Measurements from ENCODE around the gene PFKL.

Gene PFKL

DNA sequence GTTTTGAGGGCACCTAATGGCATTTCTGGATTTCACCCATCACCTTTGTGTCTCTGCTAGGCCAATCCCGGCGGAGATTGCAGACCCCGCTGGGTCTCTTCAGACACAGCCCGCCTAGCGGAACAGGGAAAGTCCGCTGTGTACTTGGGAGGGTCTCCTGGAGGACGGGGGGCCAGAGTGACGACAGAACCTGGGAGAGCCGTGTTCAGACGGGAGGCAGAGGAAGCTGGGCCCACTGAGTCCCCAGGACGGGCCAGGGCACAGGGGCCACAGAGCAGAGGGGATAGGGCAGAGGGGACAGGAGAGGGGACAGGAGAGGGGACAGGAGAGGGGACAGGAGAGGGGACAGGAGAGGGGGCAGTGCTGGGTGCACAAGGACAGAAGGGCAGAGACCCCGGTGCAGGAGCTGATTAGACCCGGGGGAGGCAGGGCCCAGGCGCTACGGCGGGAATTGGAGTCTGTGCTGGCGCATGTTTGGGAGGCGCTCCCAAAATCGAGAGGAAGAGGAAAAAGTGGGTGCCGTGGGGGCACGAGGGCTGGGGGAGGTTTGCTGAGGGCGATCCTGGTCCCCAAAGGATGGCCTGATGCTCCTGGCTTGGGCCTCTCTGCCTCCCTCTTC is 66.2 kb downstream of the PFKL start:
- DNase-seq, result no peak

DNA sequence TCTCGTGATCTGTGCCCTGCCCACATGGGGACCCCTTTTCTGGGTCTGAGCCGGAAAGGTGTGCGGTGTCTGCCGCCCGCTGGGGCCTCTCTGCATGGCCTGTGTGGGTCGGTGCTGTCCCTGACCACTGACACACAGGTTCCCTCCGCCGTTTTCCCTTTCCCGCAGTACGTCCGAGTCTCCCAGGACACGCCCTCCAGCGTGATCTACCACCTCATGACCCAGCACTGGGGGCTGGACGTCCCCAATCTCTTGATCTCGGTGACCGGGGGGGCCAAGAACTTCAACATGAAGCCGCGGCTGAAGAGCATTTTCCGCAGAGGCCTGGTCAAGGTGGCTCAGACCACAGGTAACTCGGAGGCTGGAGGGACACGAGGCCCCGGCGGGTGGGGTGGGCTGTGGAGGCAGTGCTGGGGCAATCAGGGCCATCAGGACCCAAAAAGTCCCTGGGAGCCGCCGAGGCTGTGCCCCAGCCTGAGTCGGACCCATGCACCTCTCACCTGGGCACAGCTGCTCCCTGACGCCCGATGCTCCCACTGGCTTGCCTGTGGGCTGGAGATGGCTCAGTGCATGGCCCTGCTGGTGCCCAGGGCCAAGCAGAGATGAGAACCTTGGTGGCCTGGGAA is 66.8 kb downstream of the PFKL start:
- no peak for DNase-seq

DNA sequence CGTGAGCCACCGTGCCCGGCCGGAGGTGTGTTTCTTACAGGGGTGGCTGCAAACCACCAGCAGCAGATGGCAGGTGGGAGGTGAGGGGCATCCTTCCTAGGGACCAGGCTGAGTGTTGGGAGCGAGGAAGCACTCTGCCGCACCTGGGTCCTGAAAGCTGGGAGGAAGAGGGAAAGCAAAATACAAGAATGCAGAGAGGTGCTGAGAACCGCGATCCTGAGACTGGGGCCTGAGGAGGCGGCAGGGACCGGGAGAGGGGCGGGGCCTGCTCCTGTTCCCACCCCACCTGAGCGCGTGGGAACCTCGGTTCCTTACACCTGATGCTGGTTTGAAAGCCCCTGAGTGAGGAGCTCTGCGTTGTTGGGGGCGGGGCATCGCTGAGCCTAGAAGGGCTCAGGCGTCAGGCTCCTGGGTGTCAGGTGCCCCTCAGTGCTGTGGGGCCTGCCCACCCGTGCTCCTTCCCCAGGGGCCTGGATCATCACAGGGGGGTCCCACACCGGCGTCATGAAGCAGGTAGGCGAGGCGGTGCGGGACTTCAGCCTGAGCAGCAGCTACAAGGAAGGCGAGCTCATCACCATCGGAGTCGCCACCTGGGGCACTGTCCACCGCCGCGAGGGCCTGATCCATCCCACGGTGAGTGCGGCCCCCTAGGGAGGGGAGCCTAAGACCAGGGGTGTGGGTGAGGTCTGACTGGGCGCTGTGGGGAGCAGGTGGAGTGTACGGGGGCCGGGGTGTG is 69.0 kb downstream of the PFKL start:
- DNase-seq, result no peak

DNA sequence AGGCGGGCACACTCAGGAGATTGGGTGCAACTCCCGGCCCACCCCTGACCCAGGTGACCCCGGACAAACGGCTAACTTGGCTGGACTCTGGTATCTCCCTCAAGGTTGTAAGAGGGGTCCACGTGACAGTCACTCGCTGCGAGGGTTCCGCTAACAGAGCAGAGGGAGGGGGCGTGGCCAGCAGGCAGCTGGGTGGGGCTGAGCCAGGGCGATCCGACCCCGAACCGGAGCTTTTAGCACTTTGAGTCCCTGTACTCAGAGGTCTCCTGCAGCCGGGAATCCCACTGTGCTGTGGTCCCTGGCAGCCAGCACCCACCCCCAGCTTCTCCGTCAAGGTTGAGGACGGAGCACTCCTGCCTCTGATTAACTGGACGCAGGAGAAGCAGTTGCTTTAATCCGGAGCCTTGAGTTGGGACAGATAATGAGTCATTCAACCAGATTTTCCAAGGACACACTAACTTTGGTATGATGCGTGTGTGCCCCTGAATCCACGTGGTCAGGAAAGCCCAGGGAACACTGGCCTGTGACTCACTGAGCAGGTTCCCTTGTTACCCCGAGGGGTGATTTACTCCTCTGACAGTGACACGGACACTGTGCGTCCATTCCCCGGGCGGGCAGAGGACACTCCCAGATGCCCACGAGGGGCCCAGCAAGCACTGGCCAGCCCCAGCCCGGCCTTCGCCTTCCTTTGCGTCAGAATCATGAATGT is 70.3 kb downstream of the PFKL start:
- no peak for DNase-seq

DNA sequence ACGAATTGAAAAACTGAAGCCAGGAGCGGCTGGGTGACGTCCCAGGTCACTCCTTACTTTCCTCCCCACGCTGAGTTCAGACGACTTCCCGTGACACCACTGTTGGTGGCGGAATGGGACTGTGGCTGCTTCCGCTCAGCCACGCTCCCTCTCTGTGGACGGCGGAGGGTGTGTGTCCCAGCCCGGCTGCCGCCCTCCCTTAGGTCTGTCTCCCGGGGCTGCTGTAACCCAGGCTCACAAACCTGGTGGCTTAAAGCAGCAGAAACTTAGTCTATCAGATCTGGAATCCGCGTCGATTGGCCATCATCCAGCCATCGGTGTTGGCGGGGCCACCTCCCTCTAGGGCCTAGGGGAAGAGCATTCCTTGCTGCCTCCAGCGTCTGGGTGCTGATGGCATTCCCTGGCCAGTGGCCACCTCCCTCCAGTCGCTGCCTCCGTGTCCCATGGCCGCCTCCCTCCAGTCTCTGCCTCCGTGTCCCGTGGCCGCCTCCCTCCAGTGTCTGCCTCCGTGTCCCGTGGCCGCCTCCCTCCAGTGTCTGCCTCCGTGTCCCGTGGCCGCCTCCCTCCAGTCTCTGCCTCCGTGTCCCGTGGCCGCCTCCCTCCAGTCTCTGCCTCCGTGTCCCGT is 71.0 kb downstream of the PFKL start:
- no peak for DNase-seq

DNA sequence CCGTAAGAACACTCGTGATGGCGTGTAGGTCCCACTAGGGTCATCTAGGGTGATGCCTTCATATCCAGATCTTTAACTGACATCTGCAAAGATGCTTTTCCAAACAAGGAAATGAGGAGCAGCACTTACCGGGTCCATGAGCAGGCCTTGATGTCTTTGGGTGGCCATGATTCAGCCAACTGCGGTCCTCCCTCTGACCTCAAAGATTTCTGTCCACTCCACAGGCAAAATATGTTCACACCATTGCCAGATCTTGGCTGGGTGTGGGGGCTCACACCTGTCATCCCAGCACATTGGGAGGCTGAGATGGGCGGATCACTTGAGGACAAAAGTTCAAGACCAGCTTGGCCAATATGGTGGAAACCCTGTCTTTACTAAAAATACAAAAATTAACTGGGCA is 71.7 kb downstream of the PFKL start:
- no peak for DNase-seq

DNA sequence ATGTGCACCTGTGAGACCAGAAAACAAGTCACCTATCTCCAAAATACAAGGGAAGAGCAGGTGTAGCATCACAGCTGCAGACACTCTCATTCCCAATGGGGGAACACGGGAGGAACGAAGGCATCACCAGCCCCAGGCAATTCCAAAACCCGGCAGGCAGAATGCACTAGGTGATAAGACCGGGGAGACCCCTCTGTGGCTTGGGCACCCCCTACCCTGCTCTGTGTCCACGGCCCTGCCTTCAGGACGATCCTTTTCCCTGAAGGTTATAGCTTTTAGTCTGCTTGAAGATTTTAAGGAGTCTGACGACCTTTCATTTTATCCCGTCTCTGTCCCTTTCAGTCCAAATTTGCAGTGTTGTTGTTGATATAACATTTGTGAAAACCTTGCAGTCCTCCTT is 72.8 kb downstream of the PFKL start:
- DNase-seq, result no peak

DNA sequence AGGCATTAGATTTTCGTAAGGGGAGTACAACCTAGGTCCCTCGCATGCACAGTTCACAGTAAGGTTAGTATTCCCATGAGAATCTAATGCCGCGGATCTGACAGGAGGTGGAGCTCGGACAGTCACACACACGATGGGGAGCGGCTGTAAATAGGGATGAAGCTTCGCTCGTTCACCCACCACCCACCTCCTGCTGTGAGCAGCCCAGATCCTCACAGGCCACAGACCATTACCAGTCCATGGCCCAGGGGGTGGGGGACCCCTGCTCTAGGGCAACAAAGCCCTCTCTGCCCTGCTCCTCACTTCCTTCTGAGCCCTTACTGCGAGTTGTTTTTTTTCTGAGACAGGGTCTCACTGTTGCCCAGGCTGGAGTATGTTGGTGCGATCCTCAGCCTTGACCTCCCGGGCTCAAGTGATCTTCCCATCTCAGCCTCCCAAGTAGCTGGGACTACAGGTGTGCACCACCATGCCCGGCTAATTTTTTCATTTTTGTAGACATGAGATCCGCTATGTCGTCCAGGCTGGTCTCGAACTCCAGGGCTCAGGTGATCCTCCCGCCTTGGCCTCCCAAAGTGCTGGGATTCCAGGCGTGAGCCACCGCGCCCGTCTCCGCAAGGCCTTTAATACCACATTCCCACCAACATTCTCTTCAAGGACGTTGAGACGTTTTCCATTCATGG is 74.9 kb downstream of the PFKL start:
- no peak for DNase-seq

DNA sequence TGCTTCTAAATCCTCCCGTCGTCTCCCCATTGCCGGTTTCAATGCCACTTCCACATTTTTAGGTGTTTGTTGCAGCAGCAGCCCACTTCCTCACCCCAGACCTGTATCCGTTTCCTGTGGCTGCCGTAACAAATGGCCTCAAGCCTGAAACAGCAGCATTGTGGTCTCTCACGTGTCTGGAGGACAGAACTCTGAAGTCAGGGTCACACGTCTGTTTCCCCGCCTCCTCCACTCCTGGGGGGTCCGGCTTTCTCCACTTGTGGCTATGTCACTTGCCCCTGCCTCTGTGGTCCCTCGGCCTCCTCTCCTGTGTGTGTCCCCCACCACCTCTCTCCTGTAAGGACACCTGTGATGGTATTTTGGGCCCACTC is 75.4 kb downstream of the PFKL start:
- DNase-seq, result peak; percentile 72

DNA sequence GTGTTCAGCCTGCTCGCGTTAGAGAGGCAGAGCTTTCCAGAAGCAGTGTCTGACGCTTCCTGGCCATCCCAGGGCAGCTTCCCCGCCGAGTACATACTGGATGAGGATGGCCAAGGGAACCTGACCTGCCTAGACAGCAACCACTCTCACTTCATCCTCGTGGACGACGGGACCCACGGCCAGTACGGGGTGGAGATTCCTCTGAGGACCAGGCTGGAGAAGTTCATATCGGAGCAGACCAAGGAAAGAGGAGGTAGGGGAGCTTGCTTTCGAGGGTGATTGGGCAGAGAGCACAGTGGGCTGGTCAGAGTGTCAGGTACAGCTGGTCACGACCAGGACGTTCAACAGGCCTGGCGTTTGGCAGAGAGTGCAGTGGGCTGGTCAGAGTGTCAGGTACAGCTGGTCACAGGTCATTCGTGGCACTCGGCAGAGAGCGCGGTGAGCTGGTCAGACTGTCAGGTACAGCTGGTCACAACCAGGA is 75.9 kb downstream of the PFKL start:
- no peak for DNase-seq

DNA sequence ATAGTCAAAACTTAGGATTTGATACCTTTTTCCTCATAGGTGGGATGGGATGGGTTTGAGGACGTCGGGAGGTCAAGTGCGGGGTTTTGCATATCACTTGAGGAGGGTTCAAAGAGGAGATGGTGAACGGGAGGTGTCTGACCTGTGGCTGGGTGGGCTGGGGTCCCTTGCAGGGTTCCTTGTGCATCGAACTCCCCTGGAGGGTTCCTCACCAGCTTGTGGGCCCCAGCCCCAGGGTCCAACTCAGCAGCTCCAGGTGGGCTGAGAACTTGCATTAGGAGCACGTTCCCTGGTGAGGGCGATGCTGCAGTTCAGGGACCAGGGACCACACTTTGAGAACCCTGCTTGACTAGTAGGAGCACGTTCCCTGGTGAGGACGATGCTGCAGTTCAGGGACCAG is 76.8 kb downstream of the PFKL start:
- DNase-seq, result no peak

Data from hematopoietic multipotent progenitor cell treated with erythropoietin and hydrocortisone succinate and interleukin-3 and kit ligand, for 6 days (in vitro differentiated cells).